H9 (cell line): ENCODE measurements around the gene HDAC3. TPM values are rescaled to one million over a fixed set of nuclear protein-coding genes. Genes with fewer than 3 reads are reported as not detected.

ENCODE experiments used
- DNase-seq: peaks from one replicate; pipeline ENCODE4 v3.0.0-alpha.2; 2017
- H2AFZ ChIP-seq: one replicate; pipeline ENCODE4 v1.6.1; 2013; ENCODE audit warnings: mild to moderate bottlenecking, low read length, control low read depth, moderate library complexity
- H2AK5ac ChIP-seq: 2 replicates; pipeline ENCODE4 v1.6.1; 2013; ENCODE audit warnings: low read length, control low read depth, mixed read lengths; ENCODE audit not compliant: insufficient read length
- H2BK120ac ChIP-seq: one replicate; pipeline ENCODE4 v1.6.1; 2013; ENCODE audit warnings: low read depth, mild to moderate bottlenecking, low read length, control low read depth, inconsistent platforms; ENCODE audit not compliant: poor library complexity, severe bottlenecking
- H2BK12ac ChIP-seq: 2 replicates; pipeline ENCODE4 v1.6.1; 2013; ENCODE audit warnings: low read length, control low read depth, mixed read lengths, low read depth; ENCODE audit not compliant: insufficient read length
- H2BK15ac ChIP-seq: 2 replicates; pipeline ENCODE4 v1.6.1; 2013; ENCODE audit warnings: low read depth, low read length, control low read depth
- H2BK20ac ChIP-seq: one replicate; pipeline ENCODE4 v1.6.1; 2013; ENCODE audit warnings: low read depth, mild to moderate bottlenecking, low read length, control low read depth, inconsistent platforms; ENCODE audit not compliant: poor library complexity, severe bottlenecking
- H2BK5ac ChIP-seq: 2 replicates; pipeline ENCODE4 v1.6.1; 2013; ENCODE audit warnings: low read length, control low read depth, mixed read lengths; ENCODE audit not compliant: insufficient read length
- H3K14ac ChIP-seq: 2 replicates; pipeline ENCODE4 v1.6.1; 2013; ENCODE audit warnings: low read length, control low read depth; ENCODE audit not compliant: insufficient read depth
- H3K18ac ChIP-seq: 2 replicates; pipeline ENCODE4 v1.6.1; 2013; ENCODE audit warnings: low read depth, mild to moderate bottlenecking, mixed read lengths, low read length, control low read depth; ENCODE audit not compliant: insufficient read length
- H3K23ac ChIP-seq: 2 replicates; pipeline ENCODE4 v1.6.1; 2013; ENCODE audit warnings: low read length, control low read depth, mixed read lengths, low read depth; ENCODE audit not compliant: insufficient read length
- H3K23me2 ChIP-seq: 2 replicates; pipeline ENCODE4 v1.6.1; 2013; ENCODE audit warnings: low read depth, mild to moderate bottlenecking, mixed read lengths, low read length, control low read depth; ENCODE audit not compliant: insufficient read length, poor library complexity, severe bottlenecking
- H3K27ac ChIP-seq: 2 replicates; pipeline ENCODE4 v1.5.1; 2013; ENCODE audit warnings: low read length, control low read depth, mixed read lengths, low read depth; ENCODE audit not compliant: insufficient read length
- H3K27me3 ChIP-seq: 2 replicates; pipeline ENCODE4 v1.6.1; 2013; ENCODE audit warnings: low read length, control low read depth, inconsistent platforms; ENCODE audit not compliant: insufficient read depth
- H3K4ac ChIP-seq: 2 replicates; pipeline ENCODE4 v1.6.1; 2013; ENCODE audit warnings: low read depth, mild to moderate bottlenecking, control low read depth, inconsistent platforms, low read length, moderate library complexity
- H3K4me1 ChIP-seq: 2 replicates; pipeline ENCODE4 v1.6.1; 2013; ENCODE audit warnings: low read length, control low read depth, inconsistent platforms; ENCODE audit not compliant: insufficient read depth
- H3K4me2 ChIP-seq: 2 replicates; pipeline ENCODE4 v1.6.1; 2013; ENCODE audit warnings: low read length, control low read depth, mixed read lengths; ENCODE audit not compliant: insufficient read length, insufficient read depth
- H3K56ac ChIP-seq: 2 replicates; pipeline ENCODE4 v1.6.1; 2013; ENCODE audit warnings: low read depth, mild to moderate bottlenecking, mixed read lengths, low read length, control low read depth; ENCODE audit not compliant: insufficient read length
- H3K79me1 ChIP-seq: 2 replicates; pipeline ENCODE4 v1.6.1; 2013; ENCODE audit warnings: low read depth, mild to moderate bottlenecking, moderate library complexity, low read length, control low read depth, inconsistent platforms; ENCODE audit not compliant: insufficient read depth, poor library complexity, severe bottlenecking
- H3K79me2 ChIP-seq: 2 replicates; pipeline ENCODE4 v1.6.1; 2013; ENCODE audit warnings: low read length, control low read depth, inconsistent platforms; ENCODE audit not compliant: insufficient read depth
- H3K9ac ChIP-seq: 2 replicates; pipeline ENCODE4 v1.6.1; 2013; ENCODE audit warnings: low read length, control low read depth, mixed read lengths; ENCODE audit not compliant: insufficient read length; ENCODE audit errors: extremely low read depth
- H3K9me3 ChIP-seq: one replicate; pipeline ENCODE4 v1.6.1; 2013; ENCODE audit warnings: low read depth, low read length, inconsistent platforms; ENCODE audit not compliant: control insufficient read depth
- H3T11ph ChIP-seq: one replicate; pipeline ENCODE4 v1.6.1; 2013; ENCODE audit warnings: mild to moderate bottlenecking, low read length, control low read depth, inconsistent platforms
- H4K20me1 ChIP-seq: one replicate; pipeline ENCODE4 v1.6.1; 2013; ENCODE audit not compliant: control insufficient read depth, insufficient read length, insufficient read depth
- H4K5ac ChIP-seq: 2 replicates; pipeline ENCODE4 v1.6.1; 2013; ENCODE audit warnings: low read depth, mild to moderate bottlenecking, mixed read lengths, low read length, control low read depth; ENCODE audit not compliant: insufficient read length
- H4K8ac ChIP-seq: replicated peaks from 2 replicates; pipeline ENCODE4 v1.6.1; 2013; ENCODE audit warnings: low read length, control low read depth, mixed read lengths, low read depth; ENCODE audit not compliant: insufficient read length
- H4K91ac ChIP-seq: 2 replicates; pipeline ENCODE4 v1.6.1; 2013; ENCODE audit warnings: low read depth, mild to moderate bottlenecking, moderate library complexity, mixed read lengths, low read length, control low read depth; ENCODE audit not compliant: insufficient read length
- H3K27ac Mint-ChIP-seq, 3 experiments: 2 replicates in 2 of 3; 3 replicates in 1 of 3; pipeline ENCODE4 v1.8.0; 2020 to 2021; ENCODE audit warnings: mixed read lengths in 3 of 3, mild to moderate bottlenecking in 1 of 3, moderate library complexity in 1 of 3
- H3K27me3 Mint-ChIP-seq: 2 replicates; pipeline ENCODE4 v1.8.0; 2021; ENCODE audit warnings: low read depth, mild to moderate bottlenecking, moderate library complexity, mixed read lengths
- H3K36me3 Mint-ChIP-seq, 3 experiments: 2 replicates in 2 of 3; 3 replicates in 1 of 3; pipeline ENCODE4 v1.8.0; 2020 to 2021; ENCODE audit warnings: low read depth in 3 of 3, mixed read lengths in 3 of 3; ENCODE audit not compliant: insufficient read depth in 1 of 3
- H3K4me1 Mint-ChIP-seq, 2 experiments: 2 replicates each; pipeline ENCODE4 v1.8.0; 2020; ENCODE audit warnings: mixed read lengths in 2 of 2
- H3K4me3 Mint-ChIP-seq, 2 experiments: 2 replicates in 1 of 2; 3 replicates in 1 of 2; pipeline ENCODE4 v1.8.0; 2020 to 2021; ENCODE audit warnings: mild to moderate bottlenecking in 2 of 2, mixed read lengths in 2 of 2, moderate library complexity in 1 of 2
- H3K9me3 Mint-ChIP-seq, 2 experiments: 2 replicates in 1 of 2; 3 replicates in 1 of 2; pipeline ENCODE4 v1.8.0; 2020; ENCODE audit warnings: mild to moderate bottlenecking in 2 of 2, mixed read lengths in 2 of 2, moderate library complexity in 1 of 2
- WGBS: extraction: QIAGEN DNeasy Blood & Tissue Kit; methylation state at CpG from one replicate; pipeline ENCODE4 v1.1.7; 2013; ENCODE audit warnings: missing lambda C conversion rate, low lambda C conversion rate, mixed read lengths; ENCODE audit not compliant: insufficient read length; ENCODE audit errors: extremely low coverage; 5-methylcytosine and 5-hydroxymethylcytosine counted together
- total RNA-seq: library from RNA; stranded (reverse); gene quantifications from 2 replicates; pipeline ENCODE4 v1.2.1, GENCODE V29; 2021
- TF ChIP-seq, protein P1 (sequence below): fragments of 200-600 bp; sonication (generic); conservative IDR thresholded peaks from 3 replicates; pipeline ENCODE4 v1.8.0; 2021; ENCODE audit warnings: antibody characterized with exemption, mild to moderate bottlenecking

Gene HDAC3
- total RNA-seq, 1 experiment from 2014 or later: 98.3 TPM

GRCh38 chr5:141585594-141585993 is 51.1 kb downstream of the HDAC3 start:
- Mint-ChIP-seq H3K27ac (no peak overlapping the region), H3K36me3 (peaks cover 17 to 60% (median 44%) of the 10 kb centered on the region in 3 experiments; a peak in 6 of 7 replicates), H3K27me3 (no peaks in the 10 kb centered on the region), H3K9me3 (no peaks in the 10 kb centered on the region), H3K4me3 (no peak overlapping the region), H3K4me1 (no peaks in the 10 kb centered on the region)
- Histone ChIP-seq H3K79me1 (peaks cover 6% of the 10 kb centered on the region), H2AFZ (no peak overlapping the region), H3K27ac (no peak overlapping the region), H3K27me3 (no peaks in the 10 kb centered on the region), H3K4me1 (no peaks in the 10 kb centered on the region), H3K14ac (no peak overlapping the region), H3K56ac (no peak overlapping the region), H2AK5ac (no peak overlapping the region), H2BK120ac (no peak overlapping the region), H3K4ac (no peak overlapping the region), H3K23me2 (no peaks in the 10 kb centered on the region), H3K9ac (no peak overlapping the region), H3K18ac (no peak overlapping the region), H2BK12ac (no peak overlapping the region), H3T11ph (no peak overlapping the region), H3K9me3 (no peaks in the 10 kb centered on the region), H4K8ac (no peak overlapping the region), H2BK15ac (no peak overlapping the region), H4K91ac (no peak overlapping the region), H3K4me2 (no peak overlapping the region), H4K5ac (no peak overlapping the region), H3K79me2 (no peaks in the 10 kb centered on the region; the same call in 1 of the 2 replicates), H2BK20ac (no peak overlapping the region), H2BK5ac (no peak overlapping the region), H4K20me1 (no peaks in the 10 kb centered on the region), H3K23ac (no peak overlapping the region)
- TF ChIP-seq, protein P1, sequence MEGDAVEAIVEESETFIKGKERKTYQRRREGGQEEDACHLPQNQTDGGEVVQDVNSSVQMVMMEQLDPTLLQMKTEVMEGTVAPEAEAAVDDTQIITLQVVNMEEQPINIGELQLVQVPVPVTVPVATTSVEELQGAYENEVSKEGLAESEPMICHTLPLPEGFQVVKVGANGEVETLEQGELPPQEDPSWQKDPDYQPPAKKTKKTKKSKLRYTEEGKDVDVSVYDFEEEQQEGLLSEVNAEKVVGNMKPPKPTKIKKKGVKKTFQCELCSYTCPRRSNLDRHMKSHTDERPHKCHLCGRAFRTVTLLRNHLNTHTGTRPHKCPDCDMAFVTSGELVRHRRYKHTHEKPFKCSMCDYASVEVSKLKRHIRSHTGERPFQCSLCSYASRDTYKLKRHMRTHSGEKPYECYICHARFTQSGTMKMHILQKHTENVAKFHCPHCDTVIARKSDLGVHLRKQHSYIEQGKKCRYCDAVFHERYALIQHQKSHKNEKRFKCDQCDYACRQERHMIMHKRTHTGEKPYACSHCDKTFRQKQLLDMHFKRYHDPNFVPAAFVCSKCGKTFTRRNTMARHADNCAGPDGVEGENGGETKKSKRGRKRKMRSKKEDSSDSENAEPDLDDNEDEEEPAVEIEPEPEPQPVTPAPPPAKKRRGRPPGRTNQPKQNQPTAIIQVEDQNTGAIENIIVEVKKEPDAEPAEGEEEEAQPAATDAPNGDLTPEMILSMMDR: no peak
- WGBS: no CpG with 5 or more reads among the region's 6 CpGs
- DNase-seq: no peak
